ENCODE results near the gene TAP1.
"Not testable (repeated sequence)": the region's sequence is repeated elsewhere in the genome, so short reads cannot be mapped to it uniquely, and the experiment has no call there.

Gene TAP1

GRCh38 chr6:32879691-32880090 is 26.2 kb upstream of the TAP1 start:
- Histone ChIP-seq H3K4me3 (ENCODE audit: low read length) (peak overlapping the region; percentile 74), H3K79me2 (ENCODE audit: low read length) (no peaks in the 10 kb centered on the region), H2AFZ (ENCODE audit: low read depth, low read length) (peak overlapping the region; percentile 64), H3K36me3 (replicated peaks; ENCODE audit: low read depth, low read length) (no peaks in the 10 kb centered on the region), H3K9ac (ENCODE audit: low read length) (peak overlapping the region; percentile 25; the same call in 1 of the 2 replicates), H3K4me2 (ENCODE audit: low read length) (peak overlapping the region; percentile 66), H3K9me3 (ENCODE audit: insufficient read depth, low read length) (no peaks in the 10 kb centered on the region), H3K27ac (ENCODE audit: low read length) (no peak overlapping the region), H3K27me3 (ENCODE audit: low read depth, low read length) (no peaks in the 10 kb centered on the region), H3K4me1 (ENCODE audit: low read length) (peaks cover 8% of the 10 kb centered on the region), H4K20me1 (ENCODE audit: insufficient read depth, low read length) (no peaks in the 10 kb centered on the region)
- TF ChIP-seq CTCF (IDR thresholded peaks at IDR 0.05; ENCODE audit: low read depth, low read length) (no peak), EZH2phosphoT487 (IDR thresholded peaks at IDR 0.05; ENCODE audit: low read depth) (no peak)

GRCh38 chr6:32876603-32877002 is 23.1 kb upstream of the TAP1 start:
- H3K27me3 ChIP-seq (ENCODE audit: low read depth, low read length): no peaks in the 10 kb centered on the region
- peak overlapping the region; percentile 13 for H3K4me2 ChIP-seq (ENCODE audit: low read length)
- no peaks in the 10 kb centered on the region for H3K79me2 ChIP-seq (ENCODE audit: low read length)
- H2AFZ ChIP-seq (ENCODE audit: low read depth, low read length): no peak overlapping the region
- H3K4me1 ChIP-seq (ENCODE audit: low read length): peaks cover 8% of the 10 kb centered on the region
- H4K20me1 ChIP-seq (ENCODE audit: insufficient read depth, low read length): no peaks in the 10 kb centered on the region
- no peaks in the 10 kb centered on the region for H3K9me3 ChIP-seq (ENCODE audit: insufficient read depth, low read length)
- TF ChIP-seq EZH2phosphoT487 (IDR thresholded peaks at IDR 0.05; ENCODE audit: low read depth) (no peak), CTCF (IDR thresholded peaks at IDR 0.05; ENCODE audit: low read depth, low read length) (no peak)
- H3K36me3 ChIP-seq (replicated peaks; ENCODE audit: low read depth, low read length): no peaks in the 10 kb centered on the region
- H3K4me3 ChIP-seq (ENCODE audit: low read length): no peak overlapping the region
- no peak overlapping the region for H3K27ac ChIP-seq (ENCODE audit: low read length)
- no peak overlapping the region for H3K9ac ChIP-seq (ENCODE audit: low read length)

- H3K9ac ChIP-seq (ENCODE audit: low read length); H3K4me1 ChIP-seq (ENCODE audit: low read length); H3K4me2 ChIP-seq (ENCODE audit: low read length); H3K9me3 ChIP-seq (ENCODE audit: insufficient read depth, low read length); H2AFZ ChIP-seq (ENCODE audit: low read depth, low read length); H4K20me1 ChIP-seq (ENCODE audit: insufficient read depth, low read length); H3K36me3 ChIP-seq (replicated peaks; ENCODE audit: low read depth, low read length); H3K27ac ChIP-seq (ENCODE audit: low read length); H3K4me3 ChIP-seq (ENCODE audit: low read length); H3K79me2 ChIP-seq (ENCODE audit: low read length): not testable (repeated sequence)
- peaks cover 15% of the 10 kb centered on the region for H3K27me3 ChIP-seq (ENCODE audit: low read depth, low read length)
These were observed 20.4 kb upstream of the TAP1 start for GRCh38 chr6:32873947-32874346.

GRCh38 chr6:32868257-32868788 is 14.8 kb upstream of the TAP1 start:
- no peaks in the 10 kb centered on the region for H4K20me1 ChIP-seq (ENCODE audit: insufficient read depth, low read length)
- TF ChIP-seq CTCF (IDR thresholded peaks at IDR 0.05; ENCODE audit: low read depth, low read length) (peak; percentile 75), EZH2phosphoT487 (IDR thresholded peaks at IDR 0.05; ENCODE audit: low read depth) (no peak)
- no peaks in the 10 kb centered on the region for H3K9me3 ChIP-seq (ENCODE audit: insufficient read depth, low read length)
- H3K4me2 ChIP-seq (ENCODE audit: low read length): peak overlapping the region; percentile 67
- no peaks in the 10 kb centered on the region for H3K36me3 ChIP-seq (replicated peaks; ENCODE audit: low read depth, low read length)
- H3K27ac ChIP-seq (ENCODE audit: low read length): no peak overlapping the region
- H3K4me1 ChIP-seq (ENCODE audit: low read length): peaks cover 39% of the 10 kb centered on the region
- H3K27me3 ChIP-seq (ENCODE audit: low read depth, low read length): peaks cover 15% of the 10 kb centered on the region
- H3K9ac ChIP-seq (ENCODE audit: low read length): peak overlapping the region; percentile 50; the same call in 1 of the 2 replicates
- no peak overlapping the region for H2AFZ ChIP-seq (ENCODE audit: low read depth, low read length)
- H3K4me3 ChIP-seq (ENCODE audit: low read length): peak overlapping the region; percentile 33
- H3K79me2 ChIP-seq (ENCODE audit: low read length): no peaks in the 10 kb centered on the region
